Spleen (tissue), 11 donors: ENCODE results near the gene PSMD5. TPM values are rescaled to one million over a fixed set of nuclear protein-coding genes. Genes with fewer than 3 reads are reported as not detected.

Experiments
- DNase-seq: peaks from one replicate; pipeline ENCODE4 v3.0.0-alpha.2; 2020
- H3K27ac ChIP-seq, 8 donors: fragments of 200-600 bp; sonication (generic) in 7 of 8; 1 replicate in 4 of 8; 2 replicates in 4 of 8; pipeline versions ENCODE4 v1.5.0 to v1.8.0; 2016 to 2021; ENCODE audit warnings: inconsistent platforms in 4 of 8, mild to moderate bottlenecking in 4 of 8, moderate library complexity in 1 of 8
- H3K27me3 ChIP-seq, 7 donors: fragments of 200-600 bp; sonication (generic) in 6 of 7; replicated peaks in 1 of 7; 1 replicate in 4 of 7; 2 replicates in 3 of 7; pipeline versions ENCODE4 v1.5.0 to v1.8.0; 2016 to 2021; ENCODE audit warnings: inconsistent platforms in 3 of 7, mild to moderate bottlenecking in 1 of 7
- H3K36me3 ChIP-seq, 6 donors: fragments of 200-600 bp; sonication (generic) in 5 of 6; 1 replicate in 4 of 6; 2 replicates in 2 of 6; pipeline versions ENCODE4 v1.5.0 to v1.8.0; 2016 to 2021; ENCODE audit warnings: inconsistent platforms in 2 of 6
- H3K4me1 ChIP-seq, 6 donors: fragments of 200-600 bp; sonication (generic) in 5 of 6; 1 replicate in 3 of 6; 2 replicates in 3 of 6; pipeline versions ENCODE4 v1.5.0 to v1.8.0; 2016 to 2021; ENCODE audit warnings: inconsistent platforms in 3 of 6
- H3K4me3 ChIP-seq, 8 donors: fragments of 200-600 bp; sonication (generic) in 7 of 8; 1 replicate in 4 of 8; 2 replicates in 4 of 8; pipeline versions ENCODE4 v1.5.0 to v1.8.0; 2016 to 2021; ENCODE audit warnings: inconsistent platforms in 4 of 8, mild to moderate bottlenecking in 4 of 8, moderate library complexity in 2 of 8
- H3K9me3 ChIP-seq, 8 donors: fragments of 200-600 bp; sonication (generic) in 7 of 8; 1 replicate in 4 of 8; 2 replicates in 4 of 8; pipeline versions ENCODE4 v1.5.0 to v1.8.0; 2016 to 2021; ENCODE audit warnings: inconsistent platforms in 4 of 8
- CTCF ChIP-seq, 11 experiments: fragments of 200-600 bp in 7 of 11; fragments of 450-650 bp in 4 of 11; sonication (generic) in 4 of 11; IDR thresholded peaks in 8 of 11; conservative IDR thresholded peaks in 3 of 11; 1 replicate in 7 of 11; 2 replicates in 4 of 11; pipeline versions ENCODE4 v1.4.0 to v1.8.0; 2016 to 2021; ENCODE audit warnings: antibody characterized with exemption in 11 of 11, inconsistent platforms in 4 of 11, mild to moderate bottlenecking in 1 of 11
- POLR2A ChIP-seq, 3 donors: fragments of 450-650 bp; IDR thresholded peaks; one replicate each; pipeline ENCODE4 v1.5.1; 2017; ENCODE audit warnings: antibody characterized with exemption in 3 of 3, mild to moderate bottlenecking in 1 of 3
- POLR2AphosphoS5 ChIP-seq, 3 donors: sonication (generic); formaldehyde crosslinking; IDR thresholded peaks; one replicate each; pipeline ENCODE4 v1.5.1; 2017; ENCODE audit warnings: antibody characterized with exemption in 3 of 3
- WGBS, 5 donors: extraction: QIAGEN DNeasy Blood & Tissue Kit in 3 of 5; methylation state at CpG; one replicate each; pipeline versions ENCODE4 v1.1.5 to v1.1.7; 2013 to 2018; 5-methylcytosine and 5-hydroxymethylcytosine counted together
- intact Hi-C: fragments of 100-400 bp; cut with DNase I; formaldehyde crosslinking; loops from one replicate; pipeline ENCODE4 v1.15.0; 2023; ENCODE audit warnings: low total_unique reads
- polyA plus RNA-seq, 3 donors: library from polyadenylated mRNA; stranded (reverse); fragments of 200-250 nt; gene quantifications; one replicate each; pipeline ENCODE4 v1.2.1, GENCODE V29; 2013
- total RNA-seq, 7 donors: library from RNA; depleted of rRNA in 3 of 7; stranded (reverse); fragments of >200 nt in 3 of 7; fragmentation: NEBNext Ultra II Directional in 4 of 7; extraction: Animal tissue kit (Norgen Biotek cat#: 25700) in 4 of 7; gene quantifications; one replicate each; pipeline versions ENCODE4 v1.1.0 to v1.2.1, GENCODE V29; 2016 to 2021
- donor health status: healthy with polysubstance abuse.
- donor health status: DM: no; HTN: no; CAD: no; lungs with moderate emphysema.
- donor health status: DM: no; HTN: no; CAD: no.
- donor health status: Bipolar disorder and iron deficiency.
- donor health status: healthy.
- donor health status: DM: no; HTN: no; CAD: no.
- donor health status: DM: yes; HTN: yes; CAD: no.

Gene PSMD5
- total and polyA plus RNA-seq, 10 donors, result 8.9 to 41.4 (median 31.2) TPM

GRCh38 chr9:120857481-120857880, 14.8 kb upstream of the PSMD5 start:
- intact Hi-C loops, result no loop called here
- Histone ChIP-seq H3K4me3 (no peak overlapping the region), H3K36me3 (peaks cover 0 to 100% (median 40%) of the 10 kb centered on the region in 6 donors), H3K27me3 (no peaks in the 10 kb centered on the region), H3K27ac (peak overlapping the region in 7 of 8 donors; percentile 19 to 74 (median 51)), H3K9me3 (no peaks in the 10 kb centered on the region), H3K4me1 (peaks cover 0 to 29% (median 8%) of the 10 kb centered on the region in 6 donors)
- peak; percentile 82 for DNase-seq
- WGBS, 5 donors, result 61 to 91% (median 74%) methylated on average over 7 of the region's 7 CpGs
- peak; percentile 58 to 72 (median 59) for TF ChIP-seq POLR2AphosphoS5 (IDR thresholded peaks at IDR 0.05)
- TF ChIP-seq CTCF (IDR thresholded peaks at IDR 0.05 in 8 of 11, conservative IDR thresholded peaks at IDR 0.05 in 3 of 11), result no peak
- no peak for TF ChIP-seq POLR2A (IDR thresholded peaks at IDR 0.05)

GRCh38 chr9:120856700-120857099, 14.0 kb upstream of the PSMD5 start:
- 79 to 93% (median 90%) methylated on average over 4 of the region's 4 CpGs for WGBS, 5 donors
- Histone ChIP-seq H3K9me3 (no peaks in the 10 kb centered on the region), H3K4me1 (peaks cover 0 to 37% (median 11%) of the 10 kb centered on the region in 6 donors), H3K27me3 (no peaks in the 10 kb centered on the region), H3K36me3 (peaks cover 0 to 100% (median 32%) of the 10 kb centered on the region in 6 donors), H3K4me3 (no peak overlapping the region), H3K27ac (peak overlapping the region in 5 of 8 donors; percentile 39 to 74 (median 65))
- intact Hi-C loops, result no loop called here
- no peak for DNase-seq
- no peak for TF ChIP-seq POLR2A (IDR thresholded peaks at IDR 0.05)
- no peak for TF ChIP-seq CTCF (IDR thresholded peaks at IDR 0.05 in 8 of 11, conservative IDR thresholded peaks at IDR 0.05 in 3 of 11)
- no peak for TF ChIP-seq POLR2AphosphoS5 (IDR thresholded peaks at IDR 0.05)

- no peak for DNase-seq
- 87 to 100% (median 92%) methylated on average over 6 to 7 of the region's 7 CpGs for WGBS, 5 donors
- TF ChIP-seq POLR2AphosphoS5 (IDR thresholded peaks at IDR 0.05) (peak in 1 of 3 donors; percentile 28), POLR2A (IDR thresholded peaks at IDR 0.05) (no peak), CTCF (IDR thresholded peaks at IDR 0.05 in 8 of 11, conservative IDR thresholded peaks at IDR 0.05 in 3 of 11) (no peak)
- H3K27me3 ChIP-seq, result no peaks in the 10 kb centered on the region
- H3K36me3 ChIP-seq, result peaks cover 0 to 100% (median 29%) of the 10 kb centered on the region in 6 donors
- intact Hi-C loops, result no loop called here
- H3K4me1 ChIP-seq, result peaks cover 0 to 42% (median 11%) of the 10 kb centered on the region in 6 donors
- no peaks in the 10 kb centered on the region for H3K9me3 ChIP-seq
- H3K27ac ChIP-seq, result peak overlapping the region in 5 of 8 donors; percentile 29 to 74 (median 51)
- no peak overlapping the region for H3K4me3 ChIP-seq
These were observed 13.3 kb upstream of the PSMD5 start for GRCh38 chr9:120855827-120856670.
